NB4 (cell line): ENCODE data around the gene FRY.

Experiments used
- CTCF ChIP-seq: IDR thresholded peaks from one replicate; pipeline ENCODE4 v1.5.1; 2012; ENCODE audit warnings: low read depth, low read length
- MAX ChIP-seq: IDR thresholded peaks from 2 replicates; pipeline ENCODE4 v1.6.1; 2011; ENCODE audit warnings: low read depth, low read length
- MYC ChIP-seq: IDR thresholded peaks from 2 replicates; pipeline ENCODE4 v1.6.1; 2011; ENCODE audit warnings: low read depth, low read length
- POLR2A ChIP-seq: IDR thresholded peaks from 2 replicates; pipeline ENCODE4 v1.6.1; 2011; ENCODE audit warnings: mild to moderate bottlenecking; ENCODE audit not compliant: insufficient read length; ENCODE audit errors: extremely low read depth

- TF ChIP-seq CTCF (no peak), MAX (no peak), POLR2A (no peak), MYC (no peak)
Observed at GRCh38 chr13:32153056-32153455, 121.5 kb downstream of the FRY start.
